ENCODE results near the gene PPM1M.
"Not testable (repeated sequence)": the region's sequence is repeated elsewhere in the genome, so short reads cannot be mapped to it uniquely, and the experiment has no call there.

Gene PPM1M

GRCh38 chr3:52268036-52268435, 22.5 kb downstream of the PPM1M start:
- peaks cover 48% of the 10 kb centered on the region for H3K36me3 ChIP-seq (ENCODE audit: insufficient read depth, low read length)
- no peaks in the 10 kb centered on the region for H3K27me3 ChIP-seq (ENCODE audit: insufficient read depth, low read length)
- H2AFZ ChIP-seq (ENCODE audit: low read length, unreplicated experiment): no peak overlapping the region
- H3K4me3 ChIP-seq (ENCODE audit: low read depth, low read length): no peak overlapping the region
- peaks cover 30% of the 10 kb centered on the region for H3K4me1 ChIP-seq (ENCODE audit: control insufficient read depth, insufficient read depth, low read length, unreplicated experiment)
- H3K27ac ChIP-seq (ENCODE audit: low read depth, low read length): no peak overlapping the region
- peaks cover 79% of the 10 kb centered on the region for H3K79me2 ChIP-seq (ENCODE audit: control insufficient read depth, insufficient read depth, low read length, unreplicated experiment)

GRCh38 chr3:52269776-52270175, 24.2 kb downstream of the PPM1M start:
- Histone ChIP-seq H3K27ac (ENCODE audit: low read depth, low read length) (no peak overlapping the region), H3K27me3 (ENCODE audit: insufficient read depth, low read length) (no peaks in the 10 kb centered on the region), H3K4me3 (ENCODE audit: low read depth, low read length) (no peak overlapping the region), H2AFZ (ENCODE audit: low read length, unreplicated experiment) (no peak overlapping the region), H3K4me1 (ENCODE audit: control insufficient read depth, insufficient read depth, low read length, unreplicated experiment) (peaks cover 35% of the 10 kb centered on the region), H3K36me3 (ENCODE audit: insufficient read depth, low read length) (peaks cover 46% of the 10 kb centered on the region), H3K79me2 (ENCODE audit: control insufficient read depth, insufficient read depth, low read length, unreplicated experiment) (peaks cover 82% of the 10 kb centered on the region)

GRCh38 chr3:52270252-52270754, 24.7 kb downstream of the PPM1M start:
- Histone ChIP-seq H2AFZ (ENCODE audit: low read length, unreplicated experiment) (no peak overlapping the region), H3K27me3 (ENCODE audit: insufficient read depth, low read length) (no peaks in the 10 kb centered on the region), H3K36me3 (ENCODE audit: insufficient read depth, low read length) (peaks cover 46% of the 10 kb centered on the region), H3K4me3 (ENCODE audit: low read depth, low read length) (no peak overlapping the region), H3K4me1 (ENCODE audit: control insufficient read depth, insufficient read depth, low read length, unreplicated experiment) (peaks cover 37% of the 10 kb centered on the region), H3K79me2 (ENCODE audit: control insufficient read depth, insufficient read depth, low read length, unreplicated experiment) (peaks cover 88% of the 10 kb centered on the region), H3K27ac (ENCODE audit: low read depth, low read length) (peak overlapping the region; percentile 5; the same call in 1 of the 2 replicates)

GRCh38 chr3:52272172-52272571, 26.6 kb downstream of the PPM1M start:
- H3K4me3 ChIP-seq (ENCODE audit: low read depth, low read length); H3K27me3 ChIP-seq (ENCODE audit: insufficient read depth, low read length); H2AFZ ChIP-seq (ENCODE audit: low read length, unreplicated experiment); H3K27ac ChIP-seq (ENCODE audit: low read depth, low read length): not testable (repeated sequence)
- Histone ChIP-seq H3K4me1 (ENCODE audit: control insufficient read depth, insufficient read depth, low read length, unreplicated experiment) (peaks cover 44% of the 10 kb centered on the region), H3K79me2 (ENCODE audit: control insufficient read depth, insufficient read depth, low read length, unreplicated experiment) (peaks cover 95% of the 10 kb centered on the region), H3K36me3 (ENCODE audit: insufficient read depth, low read length) (peaks cover 33% of the 10 kb centered on the region)

GRCh38 chr3:52272831-52273230, 27.3 kb downstream of the PPM1M start:
- Histone ChIP-seq H3K27me3 (ENCODE audit: insufficient read depth, low read length) (no peaks in the 10 kb centered on the region), H3K27ac (ENCODE audit: low read depth, low read length) (no peak overlapping the region), H3K4me3 (ENCODE audit: low read depth, low read length) (no peak overlapping the region), H3K36me3 (ENCODE audit: insufficient read depth, low read length) (peaks cover 26% of the 10 kb centered on the region), H3K79me2 (ENCODE audit: control insufficient read depth, insufficient read depth, low read length, unreplicated experiment) (peaks cover 96% of the 10 kb centered on the region), H3K4me1 (ENCODE audit: control insufficient read depth, insufficient read depth, low read length, unreplicated experiment) (peaks cover 44% of the 10 kb centered on the region), H2AFZ (ENCODE audit: low read length, unreplicated experiment) (no peak overlapping the region)

GRCh38 chr3:52274781-52275180, 29.2 kb downstream of the PPM1M start:
- H3K27me3 ChIP-seq (ENCODE audit: insufficient read depth, low read length); H2AFZ ChIP-seq (ENCODE audit: low read length, unreplicated experiment); H3K27ac ChIP-seq (ENCODE audit: low read depth, low read length); H3K4me3 ChIP-seq (ENCODE audit: low read depth, low read length): not testable (repeated sequence)
- Histone ChIP-seq H3K79me2 (ENCODE audit: control insufficient read depth, insufficient read depth, low read length, unreplicated experiment) (peaks cover 86% of the 10 kb centered on the region), H3K36me3 (ENCODE audit: insufficient read depth, low read length) (peaks cover 23% of the 10 kb centered on the region), H3K4me1 (ENCODE audit: control insufficient read depth, insufficient read depth, low read length, unreplicated experiment) (peaks cover 51% of the 10 kb centered on the region)

GRCh38 chr3:52277071-52277964, 31.8 kb downstream of the PPM1M start:
- Histone ChIP-seq H3K4me1 (ENCODE audit: control insufficient read depth, insufficient read depth, low read length, unreplicated experiment) (peaks cover 39% of the 10 kb centered on the region), H3K4me3 (ENCODE audit: low read depth, low read length) (peak overlapping the region; percentile 94), H3K27ac (ENCODE audit: low read depth, low read length) (peak overlapping the region; percentile 92), H2AFZ (ENCODE audit: low read length, unreplicated experiment) (no peak overlapping the region), H3K36me3 (ENCODE audit: insufficient read depth, low read length) (peaks cover 12% of the 10 kb centered on the region), H3K27me3 (ENCODE audit: insufficient read depth, low read length) (no peaks in the 10 kb centered on the region), H3K79me2 (ENCODE audit: control insufficient read depth, insufficient read depth, low read length, unreplicated experiment) (peaks cover 61% of the 10 kb centered on the region)

- Histone ChIP-seq H3K4me3 (ENCODE audit: low read depth, low read length) (peak overlapping the region; percentile 94), H3K79me2 (ENCODE audit: control insufficient read depth, insufficient read depth, low read length, unreplicated experiment) (peaks cover 55% of the 10 kb centered on the region), H3K27ac (ENCODE audit: low read depth, low read length) (peak overlapping the region; percentile 92), H2AFZ (ENCODE audit: low read length, unreplicated experiment) (peak overlapping the region; percentile 59), H3K27me3 (ENCODE audit: insufficient read depth, low read length) (no peaks in the 10 kb centered on the region), H3K4me1 (ENCODE audit: control insufficient read depth, insufficient read depth, low read length, unreplicated experiment) (peaks cover 39% of the 10 kb centered on the region), H3K36me3 (ENCODE audit: insufficient read depth, low read length) (peaks cover 7% of the 10 kb centered on the region; the same call in 1 of the 2 replicates)
These were observed 32.5 kb downstream of the PPM1M start for GRCh38 chr3:52277972-52278509.

- Histone ChIP-seq H3K27ac (ENCODE audit: low read depth, low read length) (peak within 1 kb of the TSS; percentile 92), H3K36me3 (ENCODE audit: insufficient read depth, low read length) (peaks cover 7% of the 10 kb centered on the region; the same call in 1 of the 2 replicates), H3K79me2 (ENCODE audit: control insufficient read depth, insufficient read depth, low read length, unreplicated experiment) (peaks cover 49% of the 10 kb centered on the region), H2AFZ (ENCODE audit: low read length, unreplicated experiment) (peak within 1 kb of the TSS; percentile 59), H3K4me1 (ENCODE audit: control insufficient read depth, insufficient read depth, low read length, unreplicated experiment) (peaks cover 44% of the 10 kb centered on the region), H3K27me3 (ENCODE audit: insufficient read depth, low read length) (no peaks in the 10 kb centered on the region), H3K4me3 (ENCODE audit: low read depth, low read length) (peak within 1 kb of the TSS; percentile 94)
These were observed 33.0 kb downstream of the PPM1M start, which contains the start of gene WDR82 for GRCh38 chr3:52278510-52279069. WDR82 (minus strand) TSS chr3:52278649; CDS start chr3:52278361, 288 bp downstream.

- Histone ChIP-seq H3K4me3 (ENCODE audit: low read depth, low read length) (peak overlapping the region; percentile 94), H3K27me3 (ENCODE audit: insufficient read depth, low read length) (no peaks in the 10 kb centered on the region), H3K4me1 (ENCODE audit: control insufficient read depth, insufficient read depth, low read length, unreplicated experiment) (peaks cover 39% of the 10 kb centered on the region), H3K36me3 (ENCODE audit: insufficient read depth, low read length) (no peaks in the 10 kb centered on the region), H3K27ac (ENCODE audit: low read depth, low read length) (peak overlapping the region; percentile 53), H2AFZ (ENCODE audit: low read length, unreplicated experiment) (peak overlapping the region; percentile 54), H3K79me2 (ENCODE audit: control insufficient read depth, insufficient read depth, low read length, unreplicated experiment) (peaks cover 39% of the 10 kb centered on the region)
These were observed 34.0 kb downstream of the PPM1M start for GRCh38 chr3:52279596-52279995.
